ENCODE results near the gene ZNF511.

ZNF511 gene

DNA sequence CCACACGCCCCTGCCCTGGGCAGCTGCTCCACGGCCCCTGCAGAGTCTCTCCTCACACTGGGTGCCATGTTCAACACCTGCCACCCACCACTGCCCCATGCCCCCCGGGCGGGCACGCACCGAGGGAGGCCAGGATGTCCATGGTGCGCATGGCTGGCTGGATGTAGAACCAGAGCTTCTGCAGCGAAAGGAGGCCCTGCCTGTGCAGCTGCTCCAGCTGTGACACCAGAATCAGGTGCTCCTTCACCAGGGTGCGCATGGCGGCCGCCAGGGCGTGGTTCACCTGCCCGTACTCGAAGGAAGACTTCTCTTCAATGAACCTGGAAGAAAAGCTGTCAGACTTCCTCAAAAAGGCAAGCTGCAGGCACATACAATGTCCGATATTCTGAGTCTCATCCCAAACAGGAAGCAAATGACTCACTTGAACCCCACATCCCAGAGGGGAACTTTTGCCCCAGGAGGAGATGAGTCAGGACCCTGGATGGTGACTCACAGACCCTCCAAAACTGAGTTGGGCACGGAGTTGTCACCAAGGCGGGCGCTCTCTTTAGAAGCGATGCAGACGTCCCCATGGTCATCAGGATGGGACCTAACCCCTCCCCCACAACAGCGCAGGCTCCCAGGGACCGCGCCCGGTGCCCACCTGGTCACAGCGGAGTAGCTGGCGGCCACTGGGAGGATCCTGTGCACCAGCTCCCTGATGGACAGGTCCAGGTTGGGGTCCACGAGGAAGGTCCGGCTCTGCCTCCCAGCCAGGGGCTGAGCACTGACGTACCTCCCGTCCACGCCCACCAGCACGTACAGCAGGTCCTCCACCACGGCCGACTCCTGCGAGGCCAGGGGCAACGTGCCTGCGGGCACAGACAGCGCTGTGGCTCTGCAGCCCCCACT, 15.6 kb upstream of the ZNF511 start:
- DNase-seq (ENCODE audit: low read depth in 2 of 3, low spot score in 1 of 3): no peak

GRCh38 chr10:133293810-133294119, 14.9 kb upstream of the ZNF511 start:
- DNase-seq (ENCODE audit: low read depth in 2 of 3, low spot score in 1 of 3): no peak

DNA sequence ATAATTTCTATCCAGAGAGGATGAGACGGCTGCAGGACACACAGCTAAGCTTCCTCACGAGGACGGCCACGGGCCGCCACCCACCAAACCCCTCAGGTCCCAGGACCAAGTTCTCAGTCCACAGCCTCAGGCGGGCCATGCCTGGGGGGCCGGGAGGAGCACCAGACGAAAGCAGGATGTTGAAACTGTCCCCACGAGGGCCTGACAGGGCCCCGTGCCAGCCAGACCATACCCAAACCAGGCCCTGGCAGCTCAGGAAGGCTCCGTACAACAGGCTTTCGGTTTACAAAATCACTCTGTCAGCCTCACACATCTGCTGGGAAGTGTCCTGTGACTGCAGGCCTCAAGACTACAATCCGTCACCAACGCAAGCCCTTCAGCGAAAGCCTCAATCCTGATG, 14.5 kb upstream of the ZNF511 start:
- no peak for DNase-seq (ENCODE audit: low read depth in 2 of 3, low spot score in 1 of 3)

DNA sequence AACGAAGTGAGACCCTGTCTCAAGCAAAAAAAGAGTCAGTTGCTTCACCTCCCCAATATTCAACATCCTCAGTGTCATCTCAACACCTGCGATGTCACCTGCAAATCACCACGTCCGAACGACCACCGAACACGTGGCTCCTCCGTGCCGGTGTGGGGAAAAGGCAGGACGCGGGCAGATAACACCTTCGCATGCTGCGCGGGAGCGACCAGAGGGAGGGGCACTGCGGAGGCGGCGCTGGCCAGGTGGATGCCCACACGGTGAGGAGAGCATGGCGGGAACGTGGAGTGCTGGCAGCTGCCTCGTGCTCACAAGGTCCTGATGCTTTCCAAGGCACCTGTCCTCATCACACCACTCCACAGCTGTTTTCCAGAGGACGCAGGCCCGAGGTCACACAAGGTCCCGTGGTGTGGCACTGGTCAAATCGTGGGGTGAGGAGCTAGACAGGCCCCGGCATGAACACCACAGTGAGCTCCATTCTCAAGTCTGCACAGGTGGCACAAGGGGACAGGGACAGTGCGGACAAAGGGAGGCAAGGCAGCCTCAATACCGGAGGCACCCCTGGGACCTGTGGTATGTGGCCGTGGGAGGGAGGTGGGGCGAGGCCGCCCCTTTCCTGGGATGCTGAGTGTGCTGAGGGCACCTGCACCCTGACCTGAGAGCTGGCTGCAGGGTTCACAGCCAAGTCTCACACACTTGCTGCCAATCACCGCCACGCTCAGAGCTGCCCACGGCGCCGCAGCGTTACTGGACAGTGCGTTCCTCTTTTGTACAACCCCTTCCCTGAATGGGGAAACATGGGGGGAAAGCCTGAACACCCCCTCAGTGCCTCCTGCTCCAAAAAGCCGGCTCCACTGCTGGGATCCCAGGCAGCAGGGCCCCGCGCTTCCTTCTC, 13.0 kb upstream of the ZNF511 start:
- DNase-seq (ENCODE audit: low read depth in 2 of 3, low spot score in 1 of 3): no peak

- DNase-seq (ENCODE audit: low read depth in 2 of 3, low spot score in 1 of 3): no peak
These were observed 11.2 kb upstream of the ZNF511 start for GRCh38 chr10:133297504-133297903.

DNA sequence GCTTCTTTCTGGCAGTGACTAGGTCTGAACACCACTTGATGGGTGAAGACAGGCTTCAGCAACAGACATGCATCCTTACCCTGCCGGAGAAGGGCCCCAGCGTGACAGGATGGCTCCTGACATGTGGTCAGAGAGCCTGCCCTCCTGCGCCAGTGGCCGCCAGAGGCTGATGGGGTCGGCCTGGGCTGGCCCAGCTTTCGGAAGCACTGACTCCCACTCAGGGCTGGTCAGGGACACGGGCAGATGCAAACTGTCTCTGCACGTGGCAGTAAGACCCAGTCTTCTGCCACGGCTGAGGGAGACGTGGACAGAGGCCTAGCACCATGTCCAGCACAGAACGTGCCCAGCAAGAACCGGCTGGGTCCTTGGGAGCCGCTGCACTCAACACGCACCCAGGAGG, 10.2 kb upstream of the ZNF511 start:
- no peak for DNase-seq (ENCODE audit: low read depth in 2 of 3, low spot score in 1 of 3)

GRCh38 chr10:133299224-133299623, 9.5 kb upstream of the ZNF511 start:
- no peak for DNase-seq (ENCODE audit: low read depth in 2 of 3, low spot score in 1 of 3)

GRCh38 chr10:133299738-133300137, 9.0 kb upstream of the ZNF511 start:
- DNase-seq (ENCODE audit: low read depth in 2 of 3, low spot score in 1 of 3): no peak

GRCh38 chr10:133302230-133302629, 6.5 kb upstream of the ZNF511 start:
- DNase-seq (ENCODE audit: low read depth in 2 of 3, low spot score in 1 of 3): no peak

GRCh38 chr10:133303206-133303605, 5.5 kb upstream of the ZNF511 start:
- DNase-seq (ENCODE audit: low read depth in 2 of 3, low spot score in 1 of 3): no peak

GRCh38 chr10:133306097-133306476, 2.6 kb upstream of the ZNF511 start:
- no peak for DNase-seq (ENCODE audit: low read depth in 2 of 3, low spot score in 1 of 3)

- DNase-seq (ENCODE audit: low read depth in 2 of 3, low spot score in 1 of 3): no peak
These were observed 1.8 kb upstream of the ZNF511 start for GRCh38 chr10:133306941-133307379.

GRCh38 chr10:133307776-133308420, 816 bp upstream of the ZNF511 start:
- DNase-seq (ENCODE audit: low read depth in 2 of 3, low spot score in 1 of 3): peak; percentile 71 to 80 (median 80)

DNA sequence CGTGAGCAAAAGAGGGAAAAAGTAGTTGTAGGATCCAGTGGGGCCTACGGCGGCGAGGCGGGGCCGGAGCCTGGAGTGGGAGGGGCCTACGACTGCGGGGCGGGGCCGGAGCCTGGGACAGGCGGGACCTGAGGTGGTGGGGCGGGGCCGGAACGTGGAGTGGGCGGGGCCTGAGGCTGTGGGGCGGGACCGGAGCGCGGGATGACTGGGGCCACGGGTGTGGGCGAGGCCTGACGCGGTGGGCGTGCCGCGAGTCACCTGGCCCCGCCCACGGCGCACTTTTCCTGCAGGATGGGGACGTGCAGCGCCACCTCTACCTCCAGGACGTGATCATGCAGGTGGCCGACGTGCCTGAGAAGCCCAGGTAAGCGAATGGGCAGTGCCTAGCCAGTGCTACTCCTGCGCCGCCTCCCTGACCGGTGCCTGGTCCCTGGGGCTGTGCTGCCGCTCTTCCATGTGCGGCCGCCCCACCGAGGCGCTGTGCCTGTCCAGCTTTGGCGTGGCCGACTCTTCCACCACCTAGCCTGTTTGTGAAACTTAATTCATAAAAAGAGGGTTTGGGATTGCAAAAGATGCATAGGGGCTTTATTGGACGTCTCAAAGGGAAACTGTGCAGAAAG, 496 bp downstream of the ZNF511 start:
- DNase-seq (ENCODE audit: low read depth in 2 of 3, low spot score in 1 of 3): peak; percentile 89 to 96 (median 90)

DNA sequence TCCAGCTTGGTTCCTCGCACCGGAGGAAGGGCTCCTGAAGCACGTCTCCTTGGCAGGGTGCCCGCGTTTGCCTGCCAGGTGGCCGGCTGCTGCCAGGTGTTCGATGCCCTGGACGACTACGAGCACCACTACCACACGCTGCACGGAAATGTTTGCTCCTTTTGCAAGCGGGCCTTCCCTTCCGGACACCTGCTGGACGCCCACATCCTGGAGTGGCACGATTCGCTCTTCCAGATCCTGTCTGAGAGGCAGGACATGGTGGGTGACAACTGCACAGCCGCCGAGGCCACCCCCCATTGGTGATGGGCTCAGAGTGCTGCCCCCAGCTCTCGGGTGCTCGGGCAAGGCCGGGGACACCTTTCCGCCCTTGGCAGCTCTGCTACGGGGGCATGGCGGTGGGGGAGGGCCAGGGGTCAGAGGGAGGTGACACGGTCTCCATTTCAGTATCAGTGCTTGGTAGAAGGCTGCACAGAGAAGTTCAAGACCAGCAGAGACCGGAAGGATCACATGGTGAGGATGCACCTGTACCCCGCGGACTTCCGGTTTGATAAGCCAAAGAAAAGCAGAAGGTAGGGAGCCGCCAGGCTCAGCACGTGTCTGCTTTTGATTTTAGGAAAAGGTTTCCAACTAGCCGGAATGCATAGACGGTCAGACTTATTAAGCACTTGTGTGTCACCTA, 1.1 kb downstream of the ZNF511 start:
- no peak for DNase-seq (ENCODE audit: low read depth in 2 of 3, low spot score in 1 of 3)

- DNase-seq (ENCODE audit: low read depth in 2 of 3, low spot score in 1 of 3): no peak
These were observed 1.7 kb downstream of the ZNF511 start for GRCh38 chr10:133310399-133310755.

DNA sequence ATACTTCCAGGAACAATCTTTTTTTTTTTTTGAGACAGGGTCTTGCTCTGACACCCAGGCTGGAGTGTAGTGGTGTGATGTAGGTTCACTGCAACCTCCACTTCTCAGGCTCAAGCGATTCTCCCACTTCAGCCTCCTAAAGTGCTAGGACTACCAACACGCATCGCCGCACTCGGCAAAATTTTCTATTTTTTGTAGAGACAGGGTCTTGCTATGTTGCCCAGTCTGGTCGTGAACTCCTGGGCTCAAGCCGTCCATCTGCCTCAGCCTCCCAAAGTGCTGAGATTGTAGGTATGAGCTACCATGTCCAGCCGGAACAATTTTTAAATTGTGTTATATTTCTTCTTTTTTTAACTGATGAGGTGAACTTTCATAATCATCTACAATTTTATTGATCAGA, 2.1 kb downstream of the ZNF511 start:
- no peak for DNase-seq (ENCODE audit: low read depth in 2 of 3, low spot score in 1 of 3)

GRCh38 chr10:133311570-133311969, 2.9 kb downstream of the ZNF511 start:
- no peak for DNase-seq (ENCODE audit: low read depth in 2 of 3, low spot score in 1 of 3)

DNA sequence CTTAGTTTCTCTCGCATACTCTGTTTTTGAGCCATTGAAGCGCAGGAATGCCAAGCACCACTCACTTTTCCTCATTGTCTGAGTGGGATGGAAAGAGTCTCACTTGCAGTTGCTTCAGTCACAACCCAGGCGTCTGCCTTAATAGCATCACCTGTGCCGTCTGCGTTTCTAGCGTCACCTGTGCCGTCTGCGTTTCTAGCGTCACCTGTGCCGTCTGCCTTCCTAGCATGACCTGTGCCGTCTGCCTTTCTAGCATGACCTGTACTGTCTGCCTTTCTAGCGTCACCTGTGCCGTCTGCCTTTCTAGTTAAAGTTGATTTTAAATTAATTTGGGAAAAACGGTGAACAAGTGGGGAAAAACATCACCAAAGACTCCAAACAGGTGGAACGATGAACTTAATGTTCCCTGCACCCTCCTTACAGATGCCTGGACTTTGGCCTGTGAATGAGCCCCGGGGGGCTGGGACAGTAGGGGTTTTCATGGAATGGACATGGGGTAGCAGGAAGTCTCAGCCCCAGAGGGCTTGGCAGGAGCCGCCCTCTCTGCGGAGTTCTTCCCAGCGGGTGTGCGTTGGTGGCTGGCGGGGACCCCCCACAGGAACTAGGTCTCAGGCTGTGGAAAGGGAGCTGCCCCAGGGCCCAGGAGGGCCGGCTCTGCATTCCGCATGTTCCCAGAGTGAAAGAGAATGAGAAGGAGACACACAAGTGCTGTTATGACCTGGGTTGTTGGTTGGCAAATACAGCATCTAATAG, 3.5 kb downstream of the ZNF511 start:
- DNase-seq (ENCODE audit: low read depth in 2 of 3, low spot score in 1 of 3): no peak

DNA sequence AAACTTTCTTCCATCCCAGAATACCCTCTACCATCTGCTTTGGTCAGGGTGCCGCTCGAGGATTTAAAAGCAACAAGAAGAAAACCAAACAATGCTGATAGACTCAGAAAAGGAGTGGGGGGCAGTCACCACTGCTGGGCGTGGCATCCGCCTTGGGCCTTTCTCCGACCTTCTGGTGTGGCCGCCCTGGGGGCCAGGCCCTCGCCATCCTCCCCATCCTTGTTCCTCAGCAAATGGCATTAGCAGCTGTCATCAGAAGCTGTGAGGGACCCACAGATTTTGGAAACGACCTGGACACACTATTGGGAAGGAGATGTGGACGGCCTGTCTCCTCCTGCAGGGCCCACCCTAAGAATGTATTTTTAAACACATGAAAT, 4.0 kb downstream of the ZNF511 start:
- no peak for DNase-seq (ENCODE audit: low read depth in 2 of 3, low spot score in 1 of 3)

Data from stimulated activated CD4-positive, alpha-beta T cell treated with anti-CD3 and anti-CD28 coated beads, Interleukin-12 subunit alpha, Interleukin-12 subunit beta, amount 100 ng/mL, for 48 hours (primary cell).